ENCODE data around the gene PTGFR.

- TF ChIP-seq CTCF (IDR thresholded peaks at IDR 0.05; ENCODE audit: low read depth, low read length): no peak
- no peak for TF ChIP-seq EZH2phosphoT487 (IDR thresholded peaks at IDR 0.05; ENCODE audit: low read depth)
Measured at GRCh38 chr1:78565393-78565792, 74.6 kb downstream of the PTGFR start.
